Mesenchymal stem cell (in vitro differentiated cells and primary cell): ENCODE data around the gene FHOD3.

ENCODE experiments used
- DNase-seq: peaks from one replicate; pipeline ENCODE4 v3.0.0-alpha.2; 2013
- H2AFZ ChIP-seq: one replicate; pipeline ENCODE4 v1.6.1; 2013; ENCODE audit warnings: low read depth, mild to moderate bottlenecking, control low read depth, inconsistent platforms, low read length, moderate library complexity
- H2AK5ac ChIP-seq: 2 replicates; pipeline ENCODE4 v1.6.1; 2013; ENCODE audit warnings: low read length, moderate library complexity, mild to moderate bottlenecking, inconsistent platforms; ENCODE audit not compliant: severe bottlenecking
- H2BK120ac ChIP-seq: one replicate; pipeline ENCODE4 v1.6.1; 2013; ENCODE audit warnings: low read depth, mild to moderate bottlenecking, inconsistent platforms, low read length, moderate library complexity
- H2BK12ac ChIP-seq, 2 experiments: one replicate each; pipeline ENCODE4 v1.6.1; 2013; ENCODE audit warnings: inconsistent platforms in 2 of 2, low read length in 2 of 2, mild to moderate bottlenecking in 2 of 2, moderate library complexity in 2 of 2, control low read depth in 1 of 2
- H2BK15ac ChIP-seq: one replicate; pipeline ENCODE4 v1.6.1; 2013; ENCODE audit warnings: mild to moderate bottlenecking, low read depth, inconsistent platforms; ENCODE audit not compliant: poor library complexity, severe bottlenecking
- H2BK5ac ChIP-seq: 2 replicates; pipeline ENCODE4 v1.6.1; 2013; ENCODE audit warnings: low read depth, mild to moderate bottlenecking, low read length, control low read depth, inconsistent platforms; ENCODE audit not compliant: poor library complexity, severe bottlenecking
- H3K14ac ChIP-seq, 2 experiments: one replicate each; pipeline ENCODE4 v1.6.1; 2013; ENCODE audit warnings: inconsistent platforms in 2 of 2, low read length in 2 of 2, control low read depth in 1 of 2, mild to moderate bottlenecking in 1 of 2, moderate library complexity in 1 of 2
- H3K18ac ChIP-seq, 2 experiments: one replicate each; pipeline ENCODE4 v1.6.1; 2013; ENCODE audit warnings: inconsistent platforms in 2 of 2, low read length in 2 of 2, control low read depth in 1 of 2, low read depth in 1 of 2, mild to moderate bottlenecking in 1 of 2
- H3K23ac ChIP-seq, 2 experiments: one replicate each; pipeline ENCODE4 v1.6.1; 2013; ENCODE audit warnings: inconsistent platforms in 2 of 2, low read length in 2 of 2, mild to moderate bottlenecking in 2 of 2, moderate library complexity in 2 of 2, control low read depth in 1 of 2
- H3K27ac ChIP-seq: 2 replicates; pipeline ENCODE4 v1.5.1; 2013; ENCODE audit warnings: mild to moderate bottlenecking, moderate library complexity, low read length, control low read depth, inconsistent platforms; ENCODE audit not compliant: poor library complexity, severe bottlenecking
- H3K27me3 ChIP-seq, 2 experiments: 2 replicates each; pipeline versions ENCODE4 v1.6.1 to v1.7.0; 2013; ENCODE audit warnings: low read length in 2 of 2, mild to moderate bottlenecking in 2 of 2, moderate library complexity in 2 of 2, control low read depth in 1 of 2, inconsistent platforms in 1 of 2; ENCODE audit not compliant: control insufficient read depth in 1 of 2, insufficient read depth in 1 of 2
- H3K36me3 ChIP-seq, 2 experiments: 2 replicates each; pipeline versions ENCODE4 v1.6.1 to v1.7.0; 2013; ENCODE audit warnings: low read length in 2 of 2, control low read depth in 1 of 2, inconsistent platforms in 1 of 2, low read depth in 1 of 2, mild to moderate bottlenecking in 1 of 2; ENCODE audit not compliant: insufficient read depth in 2 of 2, control insufficient read depth in 1 of 2
- H3K4ac ChIP-seq, 2 experiments: one replicate each; pipeline ENCODE4 v1.6.1; 2013; ENCODE audit warnings: inconsistent platforms in 2 of 2, low read length in 2 of 2, mild to moderate bottlenecking in 2 of 2, moderate library complexity in 2 of 2, control low read depth in 1 of 2, low read depth in 1 of 2
- H3K4me1 ChIP-seq: 2 replicates; pipeline ENCODE4 v1.6.1; 2013; ENCODE audit warnings: low read depth, low read length, control low read depth; ENCODE audit not compliant: control insufficient read depth, insufficient read depth
- H3K4me2 ChIP-seq: 2 replicates; pipeline ENCODE4 v1.6.1; 2013; ENCODE audit warnings: low read length, mild to moderate bottlenecking, inconsistent platforms; ENCODE audit not compliant: poor library complexity, severe bottlenecking
- H3K4me3 ChIP-seq, 2 experiments: 2 replicates each; pipeline versions ENCODE4 v1.5.1 to v1.7.0; 2013; ENCODE audit warnings: low read length in 2 of 2, mild to moderate bottlenecking in 2 of 2, control low read depth in 1 of 2, low read depth in 1 of 2; ENCODE audit not compliant: insufficient read depth in 1 of 2
- H3K79me1 ChIP-seq: replicated peaks from 2 replicates; pipeline ENCODE4 v1.6.1; 2013; ENCODE audit warnings: mild to moderate bottlenecking, control low read depth, low read length, inconsistent platforms; ENCODE audit not compliant: poor library complexity, severe bottlenecking
- H3K9ac ChIP-seq: 2 replicates; pipeline ENCODE4 v1.7.0; 2013; ENCODE audit warnings: mild to moderate bottlenecking, low read length, moderate library complexity
- H3K9me3 ChIP-seq: 2 replicates; pipeline ENCODE4 v1.7.0; 2013; ENCODE audit warnings: mild to moderate bottlenecking, low read length; ENCODE audit not compliant: control insufficient read depth
- H4K8ac ChIP-seq: one replicate; pipeline ENCODE4 v1.6.1; 2013; ENCODE audit warnings: inconsistent platforms, mild to moderate bottlenecking, low read length, moderate library complexity
- H4K91ac ChIP-seq: one replicate; pipeline ENCODE4 v1.6.1; 2013; ENCODE audit warnings: mild to moderate bottlenecking, low read length, inconsistent platforms
- WGBS: methylation state at CpG from one replicate; pipeline ENCODE4 v1.1.7; 2013; ENCODE audit warnings: mixed read lengths; 5-methylcytosine and 5-hydroxymethylcytosine counted together

The FHOD3 gene

DNA sequence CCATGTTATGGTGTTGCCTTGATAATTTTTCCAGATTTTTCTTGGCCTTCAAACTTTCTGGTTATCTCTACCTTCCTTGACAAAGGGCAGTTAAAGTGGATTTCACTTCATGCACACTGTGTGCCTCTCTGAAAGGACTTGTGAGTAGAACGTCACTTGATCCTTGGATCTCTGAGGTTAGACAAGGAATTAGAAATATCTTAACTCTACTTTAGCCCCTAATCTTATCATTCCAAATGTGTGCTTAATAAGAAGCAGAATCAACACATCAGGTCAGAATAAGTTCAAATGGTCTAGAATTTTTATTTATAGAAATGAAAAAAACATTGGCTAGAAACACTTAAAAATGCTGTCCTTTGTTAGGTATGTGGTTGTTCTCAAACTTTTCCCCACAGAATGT, 325.6 kb downstream of the FHOD3 start:
- no peak overlapping the region for H3K14ac ChIP-seq
- no peaks in the 10 kb centered on the region for H3K4me1 ChIP-seq
- H2BK120ac ChIP-seq, result no peak overlapping the region
- H3K4me3 ChIP-seq, result no peak overlapping the region
- H2AFZ ChIP-seq, result no peak overlapping the region
- H3K4me2 ChIP-seq, result no peak overlapping the region
- no peak overlapping the region for H2BK5ac ChIP-seq
- no peak overlapping the region for H3K9ac ChIP-seq
- H4K91ac ChIP-seq, result no peak overlapping the region
- no CpG with 5 or more reads among the region's 1 CpG for WGBS
- no peak overlapping the region for H2BK15ac ChIP-seq
- peaks cover 8% of the 10 kb centered on the region for H3K79me1 ChIP-seq
- no peaks in the 10 kb centered on the region for H3K9me3 ChIP-seq
- no peak overlapping the region for H3K18ac ChIP-seq
- H2BK12ac ChIP-seq, result no peak overlapping the region
- no peak overlapping the region for H3K4ac ChIP-seq
- no peak overlapping the region for H3K23ac ChIP-seq
- no peak overlapping the region for H3K27ac ChIP-seq
- H3K36me3 ChIP-seq, result peaks cover 0 to 10% of the 10 kb centered on the region in 2 experiments
- no peak for DNase-seq
- H3K27me3 ChIP-seq, result no peaks in the 10 kb centered on the region
- H4K8ac ChIP-seq, result no peak overlapping the region
- no peak overlapping the region for H2AK5ac ChIP-seq

DNA sequence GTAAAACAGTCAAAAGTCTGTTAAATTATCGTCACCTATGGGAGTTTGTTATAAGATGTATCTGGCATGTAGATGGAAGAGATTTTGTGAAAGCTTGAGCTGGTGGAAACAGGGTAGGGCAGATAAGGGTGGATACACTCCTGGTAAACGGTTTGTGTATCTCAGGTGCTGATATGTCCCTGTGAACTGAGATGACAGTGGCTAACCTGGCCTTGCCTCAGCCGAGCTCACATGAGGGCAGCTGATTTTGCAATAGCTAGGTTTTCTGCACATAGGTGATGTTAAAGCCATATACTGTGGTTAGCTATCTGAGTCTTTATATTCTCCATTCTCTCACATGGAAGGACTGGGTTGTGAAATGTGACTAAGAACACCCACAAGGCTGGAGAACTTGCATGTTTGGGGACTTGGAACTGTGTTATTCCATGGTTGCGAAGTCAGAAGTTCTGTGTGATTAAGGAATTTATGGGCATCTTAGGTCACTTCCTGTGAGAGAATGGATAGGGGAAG, 326.2 kb downstream of the FHOD3 start:
- H3K4me3 ChIP-seq, result no peak overlapping the region
- no peak overlapping the region for H2AFZ ChIP-seq
- H3K4ac ChIP-seq, result no peak overlapping the region
- no peak overlapping the region for H3K23ac ChIP-seq
- no peak overlapping the region for H4K91ac ChIP-seq
- no peak overlapping the region for H2BK12ac ChIP-seq
- H3K9ac ChIP-seq, result no peak overlapping the region
- peaks cover 5% of the 10 kb centered on the region for H3K79me1 ChIP-seq
- no peak overlapping the region for H3K4me2 ChIP-seq
- DNase-seq, result peak; percentile 5
- no peak overlapping the region for H2BK5ac ChIP-seq
- no peak overlapping the region for H3K27ac ChIP-seq
- no peaks in the 10 kb centered on the region for H3K27me3 ChIP-seq
- H3K18ac ChIP-seq, result no peak overlapping the region
- H3K36me3 ChIP-seq, result peaks cover 0 to 10% of the 10 kb centered on the region in 2 experiments
- no peak overlapping the region for H2BK15ac ChIP-seq
- H4K8ac ChIP-seq, result no peak overlapping the region
- 63% methylated on average over 4 of the region's 4 CpGs for WGBS
- no peak overlapping the region for H2BK120ac ChIP-seq
- H3K4me1 ChIP-seq, result no peaks in the 10 kb centered on the region
- H2AK5ac ChIP-seq, result no peak overlapping the region
- H3K14ac ChIP-seq, result no peak overlapping the region
- no peaks in the 10 kb centered on the region for H3K9me3 ChIP-seq

DNA sequence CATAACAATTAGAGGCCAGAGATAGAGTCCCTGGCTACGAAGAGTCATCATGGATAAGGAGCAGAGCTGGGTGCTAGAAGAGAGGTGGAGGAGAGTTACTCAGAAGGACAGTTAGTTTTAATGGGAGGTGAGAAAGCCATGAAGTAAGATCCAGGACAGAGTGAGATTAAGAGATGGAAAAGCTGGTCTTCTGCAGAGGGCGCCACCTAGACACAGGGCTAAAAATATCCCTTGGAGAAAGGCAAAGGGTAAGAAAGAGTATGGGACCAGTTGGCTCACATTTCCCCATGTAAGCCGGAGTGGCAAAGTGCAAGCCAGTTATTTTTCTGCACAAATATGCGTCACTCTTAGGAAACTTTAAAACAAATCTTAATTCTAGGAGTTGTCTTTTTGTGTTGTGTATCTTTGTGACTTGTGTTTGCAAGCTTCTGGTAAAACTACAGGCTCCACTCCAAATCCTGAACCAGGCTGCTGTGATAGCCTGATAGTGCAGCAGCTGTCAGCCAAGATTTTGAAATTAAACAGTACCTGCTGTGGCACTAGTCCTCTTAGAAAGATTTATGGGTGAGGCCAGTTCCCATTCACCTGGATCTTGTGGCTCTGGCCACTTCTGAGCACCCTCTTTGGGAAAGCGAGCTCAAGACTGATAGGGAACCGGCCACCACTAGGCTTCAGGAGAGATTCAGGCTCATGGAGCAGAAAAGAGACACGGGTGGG, 327.1 kb downstream of the FHOD3 start:
- 87% methylated on average over 6 of the region's 7 CpGs for WGBS

DNA sequence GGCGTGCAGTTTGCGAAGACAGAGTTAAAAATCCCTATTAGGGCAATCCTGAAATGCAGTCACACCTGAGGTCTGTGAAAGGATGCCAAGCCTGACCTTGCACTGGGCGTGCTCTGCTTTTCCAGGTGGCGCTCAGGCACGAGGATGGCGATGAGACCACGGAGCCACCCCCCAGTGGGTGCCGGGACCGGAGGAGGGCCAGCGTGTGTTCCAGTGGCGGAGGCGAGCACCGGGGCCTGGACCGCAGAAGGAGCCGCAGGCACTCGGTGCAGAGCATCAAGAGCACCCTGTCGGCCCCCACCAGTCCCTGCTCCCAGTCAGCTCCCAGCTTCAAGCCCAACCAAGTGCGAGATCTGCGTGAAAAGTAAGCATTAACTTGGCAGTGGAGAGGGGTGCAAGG, 327.9 kb downstream of the FHOD3 start:
- Histone ChIP-seq H3K14ac (no peak overlapping the region), H2BK12ac (no peak overlapping the region), H3K9ac (no peak overlapping the region), H2BK15ac (no peak overlapping the region), H4K91ac (no peak overlapping the region), H2BK120ac (no peak overlapping the region), H3K27ac (no peak overlapping the region), H3K23ac (no peak overlapping the region), H3K4me1 (peaks cover 3% of the 10 kb centered on the region), H2AFZ (no peak overlapping the region), H4K8ac (no peak overlapping the region), H2AK5ac (no peak overlapping the region), H3K79me1 (peaks cover 6% of the 10 kb centered on the region), H3K4ac (no peak overlapping the region), H3K9me3 (no peaks in the 10 kb centered on the region), H3K27me3 (no peaks in the 10 kb centered on the region), H3K18ac (no peak overlapping the region), H3K4me3 (no peak overlapping the region), H3K36me3 (peaks cover 0 to 10% of the 10 kb centered on the region in 2 experiments), H2BK5ac (no peak overlapping the region), H3K4me2 (no peak overlapping the region)
- DNase-seq, result no peak
- 94% methylated on average over 15 of the region's 19 CpGs for WGBS

More for the DNA sequence above, 327.1 kb downstream of the FHOD3 start:
- no peak overlapping the region for H3K4me3 ChIP-seq
- H3K27ac ChIP-seq, result no peak overlapping the region
- H3K4me2 ChIP-seq, result no peak overlapping the region
- H3K23ac ChIP-seq, result no peak overlapping the region
- no peak overlapping the region for H2BK5ac ChIP-seq
- no peak overlapping the region for H4K8ac ChIP-seq
- H3K4ac ChIP-seq, result no peak overlapping the region
- H4K91ac ChIP-seq, result no peak overlapping the region
- no peak overlapping the region for H2AFZ ChIP-seq
- no peak overlapping the region for H3K9ac ChIP-seq
- H3K79me1 ChIP-seq, result peaks cover 5% of the 10 kb centered on the region
- H2BK120ac ChIP-seq, result no peak overlapping the region
- H3K27me3 ChIP-seq, result no peaks in the 10 kb centered on the region
- H3K14ac ChIP-seq, result no peak overlapping the region
- peaks cover 0 to 10% of the 10 kb centered on the region in 2 experiments for H3K36me3 ChIP-seq
- no peak for DNase-seq
- H2BK12ac ChIP-seq, result no peak overlapping the region
- H3K9me3 ChIP-seq, result no peaks in the 10 kb centered on the region
- no peak overlapping the region for H2AK5ac ChIP-seq
- peaks cover 3% of the 10 kb centered on the region for H3K4me1 ChIP-seq
- no peak overlapping the region for H3K18ac ChIP-seq
- no peak overlapping the region for H2BK15ac ChIP-seq
